Measurements from ENCODE around the gene NR1H2. TPM values are rescaled to one million over a fixed set of nuclear protein-coding genes. Genes with fewer than 3 reads are reported as not detected.

Gene NR1H2
- total and polyA plus RNA-seq, 10 of the 15 experiments (the other 5 are each of a cell fraction or from before 2014, with no cell fraction given) = 0.05 to 54.2 (median 35.1) TPM

DNA sequence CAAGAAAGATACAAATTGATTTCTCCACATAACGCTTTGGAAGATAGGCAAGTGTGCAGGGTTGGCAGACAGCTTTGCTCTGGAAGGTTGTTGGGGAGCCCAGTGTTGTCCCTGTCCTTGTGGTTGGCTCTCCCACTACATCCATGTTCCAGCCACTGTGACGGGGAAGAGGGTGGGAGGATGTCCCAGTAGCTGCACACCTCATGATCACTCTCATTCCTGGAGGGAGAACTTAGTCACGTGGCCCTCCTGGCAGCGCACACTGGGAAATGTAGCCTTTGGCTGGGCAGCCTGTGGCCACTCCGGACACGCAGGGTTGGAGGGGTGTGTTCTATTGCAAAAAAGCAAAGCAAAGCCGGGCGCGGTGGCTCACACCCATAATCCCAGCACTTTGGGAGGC, 17.8 kb downstream of the NR1H2 start:
- no peaks in the 10 kb centered on the region for H3K27me3 ChIP-seq (replicated peaks in 1 of 2; ENCODE audit: control insufficient read depth in 2 of 2, insufficient read depth in 2 of 2, low read length in 1 of 2)
- H3K9me3 ChIP-seq (replicated peaks; ENCODE audit: control insufficient read depth, insufficient read depth, low read length) = no peaks in the 10 kb centered on the region
- ATAC-seq (no peak), DNase-seq (ENCODE audit: low read depth, low spot score) (no peak), FAIRE-seq (no peak)
- POLR2A ChIA-PET = no interaction called here
- CTCF ChIA-PET = interaction anchor here (0.9 kb wide), 1 partner anchor 21 kb away, joined by 4 read pairs; no protein-coding TSS in a partner anchor
- in situ Hi-C loops (cut with MboI) (no loop called here), intact Hi-C loops (cut with micrococcal nuclease; ENCODE audit: unreplicated experiment) (no loop called here)
- no peaks in the 10 kb centered on the region; the same call in none of the 2 replicates for H3K79me2 ChIP-seq (ENCODE audit: control insufficient read depth, insufficient read depth, low read length)
- TF ChIP-seq POLR2AphosphoS2 (IDR thresholded peaks at IDR 0.05; ENCODE audit: low read depth, low read length) = no peak
- no peak for TF ChIP-seq CEBPB (IDR thresholded peaks at IDR 0.05; ENCODE audit: borderline replicate concordance in 1 of 2, low read depth in 2 of 2, low read length in 2 of 2)
- TF ChIP-seq, protein P1, sequence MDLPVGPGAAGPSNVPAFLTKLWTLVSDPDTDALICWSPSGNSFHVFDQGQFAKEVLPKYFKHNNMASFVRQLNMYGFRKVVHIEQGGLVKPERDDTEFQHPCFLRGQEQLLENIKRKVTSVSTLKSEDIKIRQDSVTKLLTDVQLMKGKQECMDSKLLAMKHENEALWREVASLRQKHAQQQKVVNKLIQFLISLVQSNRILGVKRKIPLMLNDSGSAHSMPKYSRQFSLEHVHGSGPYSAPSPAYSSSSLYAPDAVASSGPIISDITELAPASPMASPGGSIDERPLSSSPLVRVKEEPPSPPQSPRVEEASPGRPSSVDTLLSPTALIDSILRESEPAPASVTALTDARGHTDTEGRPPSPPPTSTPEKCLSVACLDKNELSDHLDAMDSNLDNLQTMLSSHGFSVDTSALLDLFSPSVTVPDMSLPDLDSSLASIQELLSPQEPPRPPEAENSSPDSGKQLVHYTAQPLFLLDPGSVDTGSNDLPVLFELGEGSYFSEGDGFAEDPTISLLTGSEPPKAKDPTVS (IDR thresholded peaks at IDR 0.05; ENCODE audit: low read depth, low read length) = no peak
- TF ChIP-seq ESRRA (IDR thresholded peaks at IDR 0.05; ENCODE audit: low read length) = no peak
- H4K20me1 ChIP-seq (ENCODE audit: control insufficient read depth, insufficient read depth) = no peaks in the 10 kb centered on the region
- RAD21 ChIA-PET (ENCODE audit: unreplicated experiment) = no interaction called here
- SMC1A ChIA-PET (ENCODE audit: uncharacterized antibody, unreplicated experiment) = interaction anchor here (0.6 kb wide), 1 partner anchor 8 kb away, joined by 3 read pairs; no protein-coding TSS in a partner anchor
- no peak overlapping the region for H3K27ac ChIP-seq (ENCODE audit: control insufficient read depth, insufficient read depth)
- H3K36me3 ChIP-seq (ENCODE audit: control insufficient read depth in 2 of 2, insufficient read depth in 2 of 2, low read length in 1 of 2) = peaks cover 3 to 4% of the 10 kb centered on the region in 2 experiments; a peak in 3 of 4 replicates
- no peak overlapping the region for H3K9ac ChIP-seq (ENCODE audit: control insufficient read depth, insufficient read depth, low read length)
- no peak overlapping the region for H3K4me3 ChIP-seq
- no peak overlapping the region for H3K4me2 ChIP-seq (ENCODE audit: control insufficient read depth, insufficient read depth)
- WGBS (ENCODE audit: insufficient coverage, insufficient replicate concordance, low lambda C conversion rate, missing lambda C conversion rate) = over 99% methylated on average over 9 of the region's 9 CpGs
- H2AFZ ChIP-seq (ENCODE audit: control insufficient read depth, low read depth, low read length) = no peak overlapping the region
- H3K4me1 ChIP-seq (ENCODE audit: control insufficient read depth, insufficient read depth, low read length) = no peaks in the 10 kb centered on the region
- BruUV-seq (replicated peaks) = no TSS peak

Data from GM12878 (cell line).